GM21360 (cell line): ENCODE measurements around the gene NRTN.

Experiments
- ATAC-seq: cut with Tn5 transposase; IDR thresholded peaks from one replicate; pipeline ENCODE4 v1.9.1; 2021; ENCODE audit warnings: mild to moderate bottlenecking, moderate library complexity; ENCODE audit not compliant: unreplicated experiment

Gene NRTN

GRCh38 chr19:5811117-5811516, 6.2 kb downstream of the NRTN start:
- ATAC-seq: no peak

DNA sequence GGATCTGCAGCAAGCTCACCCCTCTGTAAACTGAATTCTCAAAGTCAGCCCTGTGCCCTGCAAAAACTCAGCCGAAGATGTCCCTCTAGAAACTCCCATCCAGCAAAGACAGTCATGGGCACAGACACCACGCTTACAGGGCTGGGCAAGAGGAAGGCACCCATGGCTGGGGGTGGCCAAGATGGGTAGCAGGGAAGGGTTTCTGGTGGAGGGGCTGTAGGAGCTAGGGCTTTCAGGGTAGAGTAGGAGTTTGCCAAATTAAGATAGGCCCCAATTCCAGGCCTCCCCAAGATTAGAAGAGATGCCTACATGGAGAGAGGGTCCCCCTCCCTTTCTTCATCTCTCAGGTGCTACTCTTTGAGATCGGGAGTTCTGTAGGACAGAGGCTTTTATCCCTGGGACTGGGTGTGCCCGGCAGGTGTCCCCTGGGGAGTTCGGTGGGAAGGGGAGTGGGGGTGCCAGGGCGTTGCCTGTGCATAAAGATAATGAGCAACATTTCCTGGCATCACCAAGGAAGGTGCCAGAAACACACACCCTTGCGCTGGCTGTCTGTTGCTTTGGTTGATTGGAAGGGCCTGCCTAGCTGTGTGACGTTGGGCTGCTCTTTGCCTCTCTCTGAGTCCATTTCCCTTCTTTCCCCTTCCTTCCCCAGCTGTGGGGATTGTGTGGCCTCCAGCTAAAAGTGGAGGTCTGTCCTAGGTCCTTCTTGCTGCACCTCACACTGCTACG, 9.4 kb downstream of the NRTN start:
- ATAC-seq: no peak

GRCh38 chr19:5814852-5815246, 10.0 kb downstream of the NRTN start:
- no peak for ATAC-seq

- no peak for ATAC-seq
Observed at GRCh38 chr19:5817218-5817617, 12.4 kb downstream of the NRTN start.

DNA sequence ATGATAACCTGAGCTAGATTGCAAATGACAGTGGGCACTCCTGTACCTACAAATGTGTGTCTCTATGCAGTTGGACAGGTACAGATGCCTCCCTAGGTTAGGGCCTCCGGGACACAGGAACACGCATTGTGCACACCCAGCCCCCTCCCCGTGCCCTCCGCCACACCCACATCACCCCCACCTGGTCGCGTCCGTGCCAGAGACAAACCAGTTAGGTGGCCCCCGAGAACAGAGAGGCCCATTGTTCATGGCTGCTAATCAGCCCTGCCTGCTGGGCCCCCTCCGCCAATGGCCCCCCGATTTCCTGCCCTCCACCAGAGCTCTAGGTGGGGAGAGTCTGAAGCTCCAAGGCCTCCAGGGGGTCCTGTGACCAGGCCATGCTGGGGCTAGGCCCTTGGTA, 13.7 kb downstream of the NRTN start:
- ATAC-seq: no peak

DNA sequence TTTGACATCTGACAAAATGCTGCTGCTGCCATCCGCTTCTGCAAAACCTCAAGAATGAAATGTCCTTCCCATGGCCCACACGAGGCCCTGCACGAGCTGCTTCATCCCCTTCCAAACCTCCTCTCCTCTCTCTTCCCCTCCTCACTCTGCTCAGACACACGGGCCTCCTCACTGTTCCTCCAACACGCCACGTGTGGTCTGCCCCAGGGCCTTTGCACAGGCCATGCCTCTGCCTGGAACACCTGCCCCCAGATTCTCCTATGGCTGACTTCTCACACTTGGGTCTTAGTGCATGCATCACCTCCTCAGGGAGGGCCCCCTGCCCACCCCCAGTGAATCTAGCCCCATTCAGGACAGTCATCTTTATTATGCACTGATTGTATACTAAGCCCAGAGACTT, 15.9 kb downstream of the NRTN start:
- no peak for ATAC-seq

DNA sequence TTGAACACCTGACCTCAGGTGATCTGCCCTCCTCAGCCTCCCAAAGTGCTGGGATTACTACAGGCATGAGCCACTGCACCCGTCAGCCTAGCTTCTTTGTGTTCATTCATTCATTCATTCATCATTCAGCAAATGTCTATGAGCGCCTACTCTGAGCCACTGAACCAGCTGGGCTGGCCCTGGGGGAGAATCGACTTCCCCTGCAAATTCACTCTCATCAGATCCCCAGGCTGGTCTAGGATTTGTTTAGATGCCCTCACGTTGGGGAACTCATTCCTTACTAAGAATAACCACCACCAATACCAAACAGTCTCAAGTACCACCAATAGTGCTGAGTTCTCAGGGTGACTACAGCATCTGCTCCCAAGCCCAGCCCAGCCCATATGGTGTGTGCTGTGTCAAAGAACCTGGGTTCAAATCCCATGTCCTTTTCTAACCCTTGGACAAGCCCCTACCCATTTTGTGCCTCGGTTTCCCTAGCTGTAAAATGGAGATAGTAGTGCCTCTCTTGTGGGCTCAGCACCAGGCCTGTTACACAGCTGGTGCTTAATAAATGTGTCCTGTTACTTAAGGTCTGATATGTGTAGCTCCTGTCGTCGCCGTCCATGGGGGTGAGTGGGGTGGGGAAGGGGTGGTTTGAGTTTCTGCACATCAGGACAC, 16.8 kb downstream of the NRTN start:
- ATAC-seq: no peak

GRCh38 chr19:5822181-5822844, 17.4 kb downstream of the NRTN start:
- no peak for ATAC-seq

GRCh38 chr19:5823579-5824281, 18.9 kb downstream of the NRTN start:
- ATAC-seq: no peak

DNA sequence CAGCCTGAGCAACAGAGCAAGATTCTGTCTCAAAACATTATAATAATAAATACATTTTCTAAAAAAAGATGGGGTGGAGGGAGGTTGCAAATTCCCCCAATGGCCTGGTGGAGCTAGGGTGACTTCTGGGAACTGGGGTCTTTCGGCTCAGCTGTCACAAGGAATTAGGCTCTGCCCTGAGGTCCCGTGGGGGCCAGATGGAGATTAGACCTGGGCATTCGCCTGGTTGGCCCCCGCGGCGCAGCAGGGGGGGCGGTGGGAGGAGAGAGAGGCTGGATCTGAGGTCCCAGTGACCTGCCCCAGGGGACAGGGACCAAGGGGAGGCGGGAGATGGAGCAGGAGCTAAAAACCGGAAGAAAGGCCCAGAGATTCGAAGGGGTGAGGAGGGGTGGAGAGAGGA, 19.9 kb downstream of the NRTN start:
- no peak for ATAC-seq

DNA sequence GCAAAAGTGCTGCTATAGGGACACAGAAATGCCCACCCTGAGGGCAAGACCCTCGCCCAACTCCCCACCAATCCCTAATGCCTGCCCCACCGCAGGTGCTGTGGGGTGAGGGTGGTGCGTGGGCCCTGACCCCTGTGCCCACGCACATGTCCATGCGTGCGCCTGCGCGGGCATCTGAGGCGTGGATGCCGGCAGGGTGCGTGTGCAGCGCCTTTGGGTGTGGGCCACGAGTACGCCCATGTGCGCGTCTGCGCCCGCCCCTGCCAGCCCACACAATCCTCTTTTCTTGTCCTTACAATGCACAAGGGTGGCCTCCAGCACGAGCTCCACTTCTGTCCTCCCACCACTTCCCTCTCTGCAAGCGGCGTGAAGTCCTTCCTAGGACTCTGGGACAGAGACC, 20.3 kb downstream of the NRTN start:
- no peak for ATAC-seq

GRCh38 chr19:5826531-5827341, 21.9 kb downstream of the NRTN start:
- no peak for ATAC-seq

DNA sequence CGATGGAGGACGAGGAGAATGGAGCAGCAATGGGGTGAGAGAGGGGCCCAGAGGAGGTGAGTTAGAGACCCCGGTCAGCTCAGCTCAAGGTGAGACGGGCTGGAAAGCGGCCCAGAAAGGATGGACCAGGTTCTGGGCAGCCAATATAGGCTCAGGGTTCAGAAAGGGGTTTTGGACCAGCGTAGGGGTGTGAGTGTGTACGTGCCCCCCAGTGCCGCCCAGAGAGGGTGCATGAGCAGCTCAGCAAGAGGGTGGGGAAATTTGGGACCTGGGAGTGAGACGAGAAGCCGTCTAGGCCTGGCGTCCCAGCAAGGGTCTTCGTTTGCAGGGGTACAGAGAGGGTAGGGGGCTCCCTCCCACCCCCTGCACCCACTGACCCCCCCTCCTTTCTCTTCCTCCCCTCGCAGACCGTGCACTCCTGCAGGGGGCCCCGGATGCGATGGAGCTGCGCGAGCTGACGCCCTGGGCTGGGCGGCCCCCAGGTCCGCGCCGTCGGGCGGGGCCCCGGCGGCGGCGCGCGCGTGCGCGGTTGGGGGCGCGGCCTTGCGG, 22.5 kb downstream of the NRTN start:
- ATAC-seq: no peak

DNA sequence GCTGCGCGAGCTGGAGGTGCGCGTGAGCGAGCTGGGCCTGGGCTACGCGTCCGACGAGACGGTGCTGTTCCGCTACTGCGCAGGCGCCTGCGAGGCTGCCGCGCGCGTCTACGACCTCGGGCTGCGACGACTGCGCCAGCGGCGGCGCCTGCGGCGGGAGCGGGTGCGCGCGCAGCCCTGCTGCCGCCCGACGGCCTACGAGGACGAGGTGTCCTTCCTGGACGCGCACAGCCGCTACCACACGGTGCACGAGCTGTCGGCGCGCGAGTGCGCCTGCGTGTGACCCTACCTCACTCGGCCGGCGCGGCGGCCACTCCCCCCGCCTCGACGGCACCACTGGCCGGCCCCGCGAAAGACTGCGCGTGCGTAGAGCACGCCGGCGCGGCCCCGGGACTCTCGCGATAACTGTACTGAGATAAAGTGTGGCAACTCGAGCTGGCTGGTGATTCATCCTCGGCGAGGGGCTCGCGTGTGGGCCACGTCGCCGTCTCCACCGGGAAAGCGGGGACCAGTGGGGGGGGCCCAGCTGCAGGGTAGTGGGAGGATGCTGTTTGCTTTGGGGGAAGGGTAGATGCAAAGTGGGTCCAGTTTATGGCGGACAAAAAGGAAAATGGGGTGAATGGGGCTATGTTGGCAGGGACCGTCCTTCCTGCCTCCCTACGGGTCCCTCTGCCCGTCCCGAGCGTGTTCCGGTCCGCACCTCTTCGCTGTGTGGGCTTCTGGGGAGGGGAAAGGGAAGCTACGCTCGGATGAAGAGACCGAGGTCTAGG, 23.2 kb downstream of the NRTN start:
- ATAC-seq: peak; percentile 59

- ATAC-seq: no peak
Observed at GRCh38 chr19:5828661-5829566, 24.0 kb downstream of the NRTN start.

- ATAC-seq: no peak
Observed at GRCh38 chr19:5829567-5830310, 24.9 kb downstream of the NRTN start.

DNA sequence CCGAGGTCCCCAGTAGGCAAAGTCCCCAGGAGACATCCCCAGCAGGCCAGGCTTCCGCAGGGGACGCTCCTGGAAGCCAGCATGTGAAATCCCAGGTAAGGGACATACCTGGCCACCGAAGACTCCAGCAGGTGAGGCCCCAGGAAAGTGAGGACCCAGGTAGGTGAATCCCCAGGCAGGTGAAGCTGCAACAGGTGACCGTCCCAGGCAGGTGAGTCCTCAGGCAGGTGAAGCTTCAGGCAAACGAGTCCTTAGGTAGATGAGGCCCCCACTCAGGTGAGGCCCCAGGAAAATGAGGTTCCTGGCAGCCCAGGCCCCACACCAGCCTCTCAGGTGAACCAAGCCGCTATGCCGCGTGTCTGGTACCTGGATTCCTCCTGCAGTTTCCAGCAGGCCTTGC, 26.3 kb downstream of the NRTN start:
- ATAC-seq: no peak

- no peak for ATAC-seq
Observed at GRCh38 chr19:5832061-5832460, 27.2 kb downstream of the NRTN start.
